Naive thymus-derived CD4-positive, alpha-beta T cell (primary cell): ENCODE data around the gene PRR23E. TPM values are rescaled to one million over a fixed set of nuclear protein-coding genes. Genes with fewer than 3 reads are reported as not detected.
A peak's percentile ranks its signal among the peaks of the same experiment; 100 is the strongest.

Source experiments
- ATAC-seq: fragments of 150-1000 bp; cut with Tn5 transposase; 2 replicates; pipeline ENCODE4 v1.10.0; 2021; ENCODE audit warnings: mild to moderate bottlenecking, moderate library complexity
- CTCF ChIA-PET: fragments of 350-600 bp; sonication (Branson Sonifier 250); formaldehyde crosslinking; loops from one replicate; lab custom pipeline; 2021; ENCODE audit warnings: antibody characterized with exemption; lab: Charles Lee
- POLR2A ChIA-PET: fragments of 350-600 bp; sonication (Branson Sonifier 250); formaldehyde crosslinking; loops from one replicate; lab custom pipeline; 2021; ENCODE audit warnings: antibody characterized with exemption, inconsistent platforms; lab: Charles Lee
- DNase-seq, 9 donors: peaks; one replicate each; pipeline versions ENCODE4 v3.0.0 to v3.0.0-alpha.2; 2020 to 2022; ENCODE audit warnings: mixed read lengths in 1 of 9
- H3K27ac ChIP-seq: one replicate; pipeline ENCODE4 v1.7.0; 2013; ENCODE audit warnings: mild to moderate bottlenecking, low read depth, low read length, moderate library complexity
- H3K27me3 ChIP-seq, 2 donors: one replicate each; pipeline ENCODE4 v1.7.0; 2013; ENCODE audit warnings: low read length in 2 of 2, mild to moderate bottlenecking in 2 of 2, moderate library complexity in 2 of 2; ENCODE audit not compliant: control insufficient read depth in 2 of 2, insufficient read depth in 2 of 2
- H3K36me3 ChIP-seq, 3 experiments: 1 replicate in 2 of 3; 2 replicates in 1 of 3; pipeline ENCODE4 v1.7.0; 2013; ENCODE audit warnings: low read length in 3 of 3, mild to moderate bottlenecking in 3 of 3, moderate library complexity in 1 of 3; ENCODE audit not compliant: insufficient read depth in 3 of 3, control insufficient read depth in 2 of 3
- H3K4me1 ChIP-seq, 2 donors: one replicate each; pipeline ENCODE4 v1.7.0; 2013; ENCODE audit warnings: low read length in 2 of 2, mild to moderate bottlenecking in 2 of 2, moderate library complexity in 1 of 2; ENCODE audit not compliant: control insufficient read depth in 2 of 2, insufficient read depth in 2 of 2
- H3K4me3 ChIP-seq: 2 replicates; pipeline ENCODE4 v1.7.0; 2013; ENCODE audit warnings: mild to moderate bottlenecking, low read length
- H3K9me3 ChIP-seq, 3 experiments: 1 replicate in 2 of 3; 2 replicates in 1 of 3; pipeline ENCODE4 v1.7.0; 2013; ENCODE audit warnings: low read length in 3 of 3; ENCODE audit not compliant: control insufficient read depth in 2 of 3
- H3K27ac Mint-ChIP-seq, 9 donors: one replicate each; pipeline ENCODE4 v1.8.0; 2020 to 2022; ENCODE audit warnings: mixed read lengths in 9 of 9, mild to moderate bottlenecking in 8 of 9, moderate library complexity in 5 of 9, inconsistent platforms in 2 of 9
- H3K27me3 Mint-ChIP-seq, 5 donors: one replicate each; pipeline ENCODE4 v1.8.0; 2021 to 2022; ENCODE audit warnings: mixed read lengths in 5 of 5, mild to moderate bottlenecking in 1 of 5
- H3K36me3 Mint-ChIP-seq, 5 donors: one replicate each; pipeline ENCODE4 v1.8.0; 2020 to 2022; ENCODE audit warnings: mixed read lengths in 5 of 5, mild to moderate bottlenecking in 3 of 5, inconsistent platforms in 1 of 5
- H3K4me1 Mint-ChIP-seq, 7 donors: one replicate each; pipeline ENCODE4 v1.8.0; 2020 to 2022; ENCODE audit warnings: mixed read lengths in 7 of 7, mild to moderate bottlenecking in 3 of 7, inconsistent platforms in 1 of 7
- H3K4me3 Mint-ChIP-seq, 10 donors: one replicate each; pipeline ENCODE4 v1.8.0; 2020 to 2022; ENCODE audit warnings: mild to moderate bottlenecking in 10 of 10, mixed read lengths in 10 of 10, moderate library complexity in 6 of 10, inconsistent platforms in 2 of 10
- H3K9me3 Mint-ChIP-seq, 11 donors: one replicate each; pipeline ENCODE4 v1.8.0; 2020 to 2022; ENCODE audit warnings: mixed read lengths in 11 of 11, mild to moderate bottlenecking in 4 of 11, inconsistent platforms in 1 of 11, moderate library complexity in 1 of 11
- intact Hi-C, 2 donors: fragments of 100-400 bp; cut with micrococcal nuclease; formaldehyde crosslinking; loops; one replicate each; pipeline ENCODE4 v1.15.1; 2023
- polyA plus RNA-seq, 2 donors: library from polyadenylated mRNA; unstranded; fragments of 300-500 nt; fragmentation: Illumina TruSeq; gene quantifications; one replicate each; pipeline ENCODE4 v1.2.3, GENCODE V29; 2021
- total RNA-seq, 6 experiments: library from RNA in 5 of 6; stranded (reverse) in 5 of 6; gene quantifications; 1 replicate in 5 of 6; 2 replicates in 1 of 6; pipeline ENCODE4 v1.2.3 and lab custom pipeline; 2021 to 2026

The PRR23E gene, protein sequence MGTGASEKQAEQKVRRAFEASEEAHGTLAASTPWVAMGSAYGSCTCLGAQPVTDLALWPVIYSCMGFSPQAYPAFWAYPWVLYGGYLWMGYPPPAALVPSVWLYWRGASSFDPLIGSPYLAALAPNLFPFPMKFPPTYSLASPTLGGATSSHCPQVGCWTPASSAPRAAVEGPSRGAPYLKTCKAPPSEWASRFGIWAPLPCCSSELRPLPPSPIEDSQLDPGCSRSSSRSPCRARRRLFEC
- total RNA-seq = not detected
- not detected for polyA plus RNA-seq
- total RNA-seq (lab: John Stamatoyannopoulos, UW) = not detected

DNA sequence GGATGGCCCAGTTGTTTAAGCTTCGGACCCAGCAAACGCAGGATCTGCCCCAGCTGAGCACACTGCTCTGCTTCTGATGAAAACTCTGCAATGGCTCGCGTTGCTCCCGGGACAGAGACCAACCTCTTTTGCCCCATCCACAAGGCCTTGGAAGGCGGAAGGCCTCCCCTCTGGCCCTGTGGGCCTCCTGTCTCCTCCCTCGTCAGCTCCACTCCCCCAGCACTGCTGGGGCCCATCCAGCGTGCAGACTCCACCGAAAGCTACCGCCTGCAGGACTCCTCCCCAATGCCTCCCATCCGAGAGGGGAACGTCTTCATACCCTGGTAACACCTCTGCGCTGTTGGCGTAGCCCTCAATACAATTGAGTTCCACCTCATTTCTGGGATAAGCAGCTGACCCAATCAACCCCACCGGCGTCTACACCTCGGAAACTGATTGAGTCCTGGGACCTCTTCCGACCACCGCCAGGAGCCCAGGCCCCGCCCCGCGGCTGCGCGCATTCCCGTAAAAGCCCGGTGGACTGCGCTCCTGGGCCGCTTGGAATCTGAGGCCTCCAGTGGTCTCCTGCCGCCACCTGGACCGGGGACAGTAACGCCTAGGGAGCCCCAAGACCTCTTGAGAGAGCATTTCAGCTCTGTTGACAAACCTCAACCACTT, at the start of gene PRR23E:
PRR23E (plus strand) TSS at position 556 of the 657 bp plus-strand sequence. CDS start 3,555 bp downstream, outside the sequence.
- H3K4me3 Mint-ChIP-seq = no peak within 1 kb of the TSS
- no peaks in the 10 kb centered on the region for H3K36me3 Mint-ChIP-seq
- H3K27me3 Mint-ChIP-seq = peaks cover 7 to 24% (median 9%) of the 10 kb centered on the region in 5 donors
- Histone ChIP-seq H3K27ac (no peak within 1 kb of the TSS), H3K9me3 (peaks cover 0 to 6% (median 0%) of the 10 kb centered on the region in 3 experiments), H3K36me3 (no peaks in the 10 kb centered on the region), H3K4me3 (no peak within 1 kb of the TSS), H3K4me1 (no peaks in the 10 kb centered on the region), H3K27me3 (no peaks in the 10 kb centered on the region)
- ChIA-PET CTCF (no interaction called here), POLR2A (no interaction called here)
- DNase-seq (no peak), ATAC-seq (no peak)
- no peaks in the 10 kb centered on the region for H3K4me1 Mint-ChIP-seq
- peaks cover 0 to 29% (median 5%) of the 10 kb centered on the region in 11 donors for H3K9me3 Mint-ChIP-seq
- H3K27ac Mint-ChIP-seq = no peak within 1 kb of the TSS
- intact Hi-C loops = no loop called here

DNA sequence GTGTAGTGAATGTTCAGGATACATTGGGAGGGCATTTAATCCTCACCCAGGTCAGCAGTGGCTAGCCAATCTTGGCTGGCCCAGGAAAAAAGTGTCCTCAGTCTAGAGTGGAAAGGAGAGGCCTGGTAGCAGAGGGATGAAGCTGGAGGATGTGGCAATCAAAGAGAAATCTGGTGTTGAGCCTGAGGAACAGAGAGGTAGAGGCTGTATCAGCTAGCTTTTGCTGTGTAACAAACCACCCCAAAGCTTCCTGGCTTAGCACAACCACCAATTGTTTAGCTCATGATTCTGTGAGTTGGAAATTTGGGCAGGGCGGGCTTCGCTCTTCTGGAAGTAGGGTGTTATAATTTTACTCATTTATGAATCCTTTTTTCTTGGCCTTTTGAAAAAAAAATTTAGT, 49.8 kb upstream of the PRR23E start:
- no peaks in the 10 kb centered on the region for H3K4me1 ChIP-seq
- Mint-ChIP-seq H3K9me3 (peaks cover 0 to 13% (median 4%) of the 10 kb centered on the region in 11 donors), H3K4me1 (no peaks in the 10 kb centered on the region), H3K36me3 (no peaks in the 10 kb centered on the region), H3K4me3 (no peak overlapping the region), H3K27me3 (peaks cover 0 to 19% (median 9%) of the 10 kb centered on the region in 5 donors), H3K27ac (no peak overlapping the region)
- no peak overlapping the region for H3K4me3 ChIP-seq
- CTCF ChIA-PET = no interaction called here
- ATAC-seq (no peak), DNase-seq (no peak)
- no peaks in the 10 kb centered on the region for H3K9me3 ChIP-seq
- intact Hi-C loops = no loop called here
- POLR2A ChIA-PET = no interaction called here
- H3K27me3 ChIP-seq = no peaks in the 10 kb centered on the region
- no peaks in the 10 kb centered on the region for H3K36me3 ChIP-seq
- no peak overlapping the region for H3K27ac ChIP-seq

DNA sequence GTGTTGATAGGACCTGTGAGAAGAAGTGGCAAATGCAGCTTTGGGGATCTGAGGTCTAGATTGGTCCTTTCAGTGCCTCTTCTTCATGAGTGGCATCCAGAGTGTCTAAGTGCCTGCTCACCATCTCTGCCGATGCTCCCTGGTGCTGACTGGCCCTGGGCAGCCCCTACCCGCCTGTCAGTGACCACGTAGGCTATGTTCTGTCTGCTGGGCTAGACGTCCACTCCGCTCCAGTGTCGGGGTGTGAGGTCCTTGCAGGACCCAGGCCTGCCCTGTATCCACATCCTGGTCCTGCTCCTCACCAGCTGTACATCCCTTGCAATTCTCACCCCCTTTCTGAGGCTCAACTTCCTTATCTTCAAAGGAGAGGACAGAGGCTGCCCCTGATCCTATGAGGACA, 48.3 kb upstream of the PRR23E start:
- Mint-ChIP-seq H3K9me3 (peaks cover 0 to 13% (median 4%) of the 10 kb centered on the region in 11 donors), H3K27ac (no peak overlapping the region), H3K4me3 (no peak overlapping the region), H3K36me3 (no peaks in the 10 kb centered on the region), H3K27me3 (peaks cover 0 to 17% (median 5%) of the 10 kb centered on the region in 5 donors), H3K4me1 (no peaks in the 10 kb centered on the region)
- intact Hi-C loops = no loop called here
- Histone ChIP-seq H3K27ac (no peak overlapping the region), H3K4me3 (no peak overlapping the region), H3K36me3 (no peaks in the 10 kb centered on the region), H3K27me3 (no peaks in the 10 kb centered on the region), H3K4me1 (no peaks in the 10 kb centered on the region), H3K9me3 (no peaks in the 10 kb centered on the region)
- CTCF ChIA-PET = no interaction called here
- ATAC-seq (no peak), DNase-seq (no peak)
- POLR2A ChIA-PET = no interaction called here

DNA sequence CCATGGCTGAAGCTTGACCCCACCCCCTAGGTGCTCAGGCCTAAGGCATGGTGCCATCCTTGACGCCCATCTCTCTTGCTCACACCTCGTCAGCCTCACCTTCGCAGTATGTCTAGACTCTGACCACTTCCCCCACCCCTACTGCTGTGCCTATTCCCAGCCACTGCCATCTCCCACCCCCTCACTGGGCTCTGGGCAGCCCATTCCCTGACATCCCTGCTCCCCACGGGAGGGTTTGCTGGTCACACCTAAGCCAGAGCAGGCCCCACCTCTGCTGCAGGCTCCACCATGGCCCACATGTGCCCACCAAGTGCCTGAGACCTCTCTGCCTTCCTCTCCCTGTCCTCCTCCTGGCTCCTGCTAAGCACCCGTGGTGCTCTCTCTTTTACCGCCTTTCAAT, 47.7 kb upstream of the PRR23E start:
- H3K9me3 ChIP-seq = no peaks in the 10 kb centered on the region
- Mint-ChIP-seq H3K9me3 (peaks cover 0 to 13% (median 4%) of the 10 kb centered on the region in 11 donors), H3K27me3 (peaks cover 0 to 19% (median 5%) of the 10 kb centered on the region in 5 donors), H3K4me3 (no peak overlapping the region), H3K36me3 (no peaks in the 10 kb centered on the region), H3K4me1 (no peaks in the 10 kb centered on the region), H3K27ac (no peak overlapping the region)
- H3K36me3 ChIP-seq = no peaks in the 10 kb centered on the region
- no peaks in the 10 kb centered on the region for H3K4me1 ChIP-seq
- H3K27ac ChIP-seq = no peak overlapping the region
- ATAC-seq (no peak), DNase-seq (no peak)
- H3K4me3 ChIP-seq = no peak overlapping the region
- POLR2A ChIA-PET = no interaction called here
- CTCF ChIA-PET = no interaction called here
- intact Hi-C loops = no loop called here
- H3K27me3 ChIP-seq = no peaks in the 10 kb centered on the region

DNA sequence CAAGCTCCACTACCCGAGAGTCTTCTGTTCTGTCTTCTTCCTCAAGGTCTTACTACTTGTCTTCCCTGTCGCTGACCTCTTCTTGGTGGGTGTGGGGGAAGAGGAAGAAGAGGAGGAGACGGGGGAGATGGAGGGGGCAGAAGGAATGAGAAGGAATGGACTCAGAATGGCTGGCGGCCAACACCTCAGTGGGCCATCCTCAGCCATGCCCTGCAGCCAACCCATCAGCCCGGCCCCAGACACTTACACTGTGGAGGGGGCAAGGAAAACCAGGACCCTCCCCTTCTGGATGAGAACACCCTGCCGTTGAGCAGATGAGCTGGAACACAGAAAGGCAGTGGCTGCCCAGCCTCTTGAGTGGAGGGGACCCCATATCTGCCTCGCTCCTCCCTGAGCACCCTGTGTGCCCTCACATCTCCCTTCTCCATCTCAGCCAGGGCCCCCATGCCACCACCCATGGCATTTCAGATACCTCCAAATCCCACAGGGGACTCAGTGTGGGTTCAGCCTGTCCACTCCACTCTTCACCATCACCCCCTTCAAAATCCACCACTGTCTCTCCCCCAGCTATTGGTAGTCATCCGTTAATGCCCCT, 45.5 kb upstream of the PRR23E start:
- intact Hi-C loops = no loop called here
- Histone ChIP-seq H3K9me3 (no peaks in the 10 kb centered on the region), H3K4me3 (no peak overlapping the region), H3K4me1 (no peaks in the 10 kb centered on the region), H3K36me3 (no peaks in the 10 kb centered on the region), H3K27ac (no peak overlapping the region), H3K27me3 (no peaks in the 10 kb centered on the region)
- ChIA-PET POLR2A (no interaction called here), CTCF (no interaction called here)
- no peaks in the 10 kb centered on the region for H3K36me3 Mint-ChIP-seq
- H3K4me3 Mint-ChIP-seq = no peak overlapping the region
- H3K27me3 Mint-ChIP-seq = peaks cover 0 to 24% (median 5%) of the 10 kb centered on the region in 5 donors
- no peak overlapping the region for H3K27ac Mint-ChIP-seq
- no peak for DNase-seq
- peaks cover 0 to 13% (median 4%) of the 10 kb centered on the region in 11 donors for H3K9me3 Mint-ChIP-seq
- no peaks in the 10 kb centered on the region for H3K4me1 Mint-ChIP-seq
- ATAC-seq = no peak

DNA sequence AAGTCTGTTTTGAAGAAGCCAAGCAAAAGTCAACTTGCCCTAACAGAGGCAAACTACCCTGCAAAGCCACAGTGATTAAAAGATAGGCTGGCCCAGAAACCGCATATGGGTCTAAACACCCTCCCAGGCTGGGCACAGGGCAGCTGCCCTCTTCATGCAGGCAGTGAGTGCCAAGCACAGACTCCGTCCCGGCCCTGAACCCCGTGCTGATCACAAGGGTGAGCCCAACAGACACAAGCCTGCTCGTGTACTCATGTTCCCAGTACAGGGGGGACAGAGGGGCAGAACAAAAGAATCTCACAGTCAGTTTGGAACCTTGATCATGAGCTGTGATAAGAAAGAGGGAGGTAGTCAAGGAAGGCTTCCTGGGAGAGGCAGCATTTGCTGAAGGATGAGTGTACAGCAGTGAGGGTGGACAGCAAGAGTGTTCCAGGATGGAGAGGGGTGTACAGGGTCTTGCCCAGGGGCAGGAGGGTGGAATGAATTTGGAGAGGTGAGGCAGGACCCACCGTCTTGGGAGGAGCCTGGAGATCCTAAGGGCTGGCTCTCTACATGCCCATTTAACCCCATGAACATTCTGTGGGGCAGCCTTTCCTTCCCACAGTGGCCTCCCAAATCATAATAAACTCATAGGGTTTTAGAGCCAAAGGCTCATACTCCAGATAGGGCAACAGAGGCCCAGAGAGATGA, 43.2 kb upstream of the PRR23E start:
- ChIA-PET CTCF (no interaction called here), POLR2A (no interaction called here)
- ATAC-seq (no peak), DNase-seq (peak in 1 of 9 donors; percentile 5)
- Histone ChIP-seq H3K36me3 (no peaks in the 10 kb centered on the region), H3K4me3 (no peak overlapping the region), H3K27me3 (no peaks in the 10 kb centered on the region), H3K9me3 (no peaks in the 10 kb centered on the region), H3K27ac (no peak overlapping the region), H3K4me1 (no peaks in the 10 kb centered on the region)
- Mint-ChIP-seq H3K4me1 (no peaks in the 10 kb centered on the region), H3K4me3 (no peak overlapping the region), H3K9me3 (peaks cover 0 to 2% (median 0%) of the 10 kb centered on the region in 11 donors), H3K27ac (peak overlapping the region in 1 of 9 donors; percentile 43), H3K27me3 (peaks cover 0 to 24% (median 5%) of the 10 kb centered on the region in 5 donors), H3K36me3 (no peaks in the 10 kb centered on the region)
- intact Hi-C loops = no loop called here
